ENCODE data around the gene SYF2.

GRCh38 chr1:25194054-25194453, 38.2 kb downstream of the SYF2 start:
- no peak for TF ChIP-seq CTCF (IDR thresholded peaks at IDR 0.05; ENCODE audit: low read depth, low read length, poor library complexity, severe bottlenecking)
- TF ChIP-seq EZH2phosphoT487 (IDR thresholded peaks at IDR 0.05; ENCODE audit: borderline replicate concordance, low read length) = no peak
